NCI-H2196 (cell line): Measurements from ENCODE around the gene GRAPL.
"Not testable (repeated sequence)": the region's sequence is repeated elsewhere in the genome, so short reads cannot be mapped to it uniquely, and the experiment has no call there.

Experiments
- DNase-seq: peaks from one replicate; lab custom pipeline; 2025; ENCODE audit not compliant: unreplicated experiment; lab: John Stamatoyannopoulos, UW

GRAPL gene

DNA sequence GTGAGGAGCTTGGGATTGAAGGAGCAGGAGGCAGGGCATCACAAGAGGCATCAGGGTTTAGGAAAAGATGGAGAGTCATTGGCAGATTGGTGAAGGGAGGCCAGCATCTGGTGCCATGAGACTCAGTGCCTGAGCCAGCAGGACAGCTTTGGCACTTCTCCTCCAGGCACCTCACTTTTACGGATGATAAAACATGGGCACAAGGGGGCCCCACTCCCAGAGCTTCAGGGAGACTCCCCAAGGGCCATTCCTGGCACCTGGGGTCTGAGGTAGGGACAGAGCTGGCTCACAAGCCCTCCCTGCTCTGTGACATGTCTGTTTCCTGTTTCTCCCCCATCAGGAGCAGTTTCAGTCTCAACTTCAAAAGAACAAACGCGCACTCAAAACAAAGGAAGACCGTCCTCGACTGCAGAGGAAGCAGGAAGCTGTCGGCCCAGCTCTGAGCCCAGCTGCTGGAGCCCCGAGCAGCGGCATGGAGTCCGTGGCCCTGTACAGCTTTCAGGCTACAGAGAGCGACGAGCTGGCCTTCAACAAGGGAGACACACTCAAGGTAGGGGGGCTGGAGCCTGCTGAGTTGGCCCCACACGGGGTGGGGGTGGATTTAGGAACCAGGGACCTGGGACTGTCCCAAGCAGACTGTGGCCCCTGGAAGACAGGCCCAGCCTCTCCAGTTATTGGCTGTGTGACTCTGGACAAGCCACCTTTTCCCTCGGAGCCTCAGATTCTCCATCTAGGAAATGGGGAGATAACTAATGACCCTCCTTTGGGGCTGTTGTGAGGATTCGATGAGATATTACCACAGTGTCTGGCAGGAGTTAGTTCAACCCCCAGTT lies at the start of gene GRAPL:
Gene GRAPL (plus strand): TSS at position 442 of the 833 bp plus-strand sequence. CDS start 31 bp downstream, at position 473.
- DNase-seq: not testable (repeated sequence)

DNA sequence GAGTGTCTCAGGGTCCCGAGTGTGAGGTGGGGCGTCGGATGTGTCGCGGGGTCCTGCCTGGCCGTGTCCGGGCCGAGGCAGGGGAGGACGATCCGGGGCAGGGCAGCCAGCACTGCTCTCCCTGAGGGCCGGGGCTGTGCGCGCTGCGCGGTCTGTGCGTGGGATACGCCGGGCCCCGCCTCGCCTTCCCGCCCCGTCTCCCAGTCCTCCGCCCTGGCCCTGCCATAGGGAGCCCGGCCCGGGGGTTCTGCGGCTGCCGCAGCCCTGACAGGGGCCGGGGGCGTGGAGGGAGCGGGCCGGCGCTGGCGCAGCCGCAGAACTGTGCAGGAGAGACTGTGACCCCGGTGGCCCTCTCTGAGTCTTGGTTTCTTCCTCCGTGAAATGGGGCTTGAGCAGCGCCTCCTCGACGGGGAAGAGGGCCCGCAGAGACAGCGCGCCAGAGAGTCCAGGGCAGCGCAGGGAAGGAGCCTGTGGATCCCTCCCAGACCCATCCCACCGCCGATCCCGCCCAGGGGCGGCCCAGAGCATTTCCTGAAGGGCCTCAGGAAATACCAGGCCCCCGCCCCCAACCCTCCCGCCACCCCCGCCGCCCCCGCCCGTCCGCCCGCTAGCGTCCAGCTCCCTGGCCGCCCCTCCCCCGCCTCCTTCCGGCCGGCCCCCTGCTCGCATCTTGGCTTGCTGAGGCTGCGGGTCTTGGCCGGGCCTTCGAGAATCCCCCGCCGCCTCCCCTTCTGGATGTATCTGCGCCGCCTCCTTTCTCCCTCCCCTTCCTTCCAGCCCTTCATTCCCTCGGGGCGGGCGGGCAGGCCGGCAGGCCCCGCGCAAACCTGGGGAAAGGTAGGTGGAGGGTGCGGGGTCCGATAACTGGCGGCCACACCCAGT lies 38.3 kb upstream of the GRAPL start:
- DNase-seq: not testable (repeated sequence)

DNA sequence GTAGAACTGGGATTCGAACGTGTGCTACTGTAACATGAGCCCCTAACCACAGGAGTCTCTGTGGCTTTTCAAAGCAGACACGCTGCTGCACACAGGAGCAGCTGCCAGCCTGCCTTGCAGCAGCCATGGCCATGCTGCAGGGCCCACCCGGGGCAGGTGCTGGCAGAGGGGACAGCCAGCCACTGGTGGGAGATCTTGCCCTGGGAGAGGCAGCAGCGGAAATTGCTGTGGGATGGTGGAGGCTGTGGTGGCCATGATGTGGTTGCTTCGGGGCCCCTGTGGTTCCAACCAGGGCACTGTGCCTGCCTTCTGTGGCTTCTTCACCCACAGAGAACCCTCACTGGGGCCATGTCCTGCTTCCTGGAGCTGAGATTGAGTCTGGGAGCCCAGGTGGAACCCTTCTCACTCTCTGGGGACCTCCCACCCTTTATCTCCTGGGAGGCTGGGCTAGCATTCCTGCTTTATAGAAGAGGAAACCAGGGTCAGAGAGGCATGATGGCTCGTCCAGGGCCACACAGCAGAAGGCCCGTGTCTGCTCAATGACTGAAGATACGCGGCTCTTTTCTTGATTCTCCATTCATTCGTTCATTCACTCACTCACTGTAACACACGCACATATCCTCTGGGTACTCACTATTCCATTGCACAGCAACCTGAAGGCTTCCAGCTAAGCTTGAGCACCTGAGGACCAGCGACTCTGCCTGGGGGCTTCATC lies 37.2 kb upstream of the GRAPL start:
- DNase-seq: not testable (repeated sequence)

DNA sequence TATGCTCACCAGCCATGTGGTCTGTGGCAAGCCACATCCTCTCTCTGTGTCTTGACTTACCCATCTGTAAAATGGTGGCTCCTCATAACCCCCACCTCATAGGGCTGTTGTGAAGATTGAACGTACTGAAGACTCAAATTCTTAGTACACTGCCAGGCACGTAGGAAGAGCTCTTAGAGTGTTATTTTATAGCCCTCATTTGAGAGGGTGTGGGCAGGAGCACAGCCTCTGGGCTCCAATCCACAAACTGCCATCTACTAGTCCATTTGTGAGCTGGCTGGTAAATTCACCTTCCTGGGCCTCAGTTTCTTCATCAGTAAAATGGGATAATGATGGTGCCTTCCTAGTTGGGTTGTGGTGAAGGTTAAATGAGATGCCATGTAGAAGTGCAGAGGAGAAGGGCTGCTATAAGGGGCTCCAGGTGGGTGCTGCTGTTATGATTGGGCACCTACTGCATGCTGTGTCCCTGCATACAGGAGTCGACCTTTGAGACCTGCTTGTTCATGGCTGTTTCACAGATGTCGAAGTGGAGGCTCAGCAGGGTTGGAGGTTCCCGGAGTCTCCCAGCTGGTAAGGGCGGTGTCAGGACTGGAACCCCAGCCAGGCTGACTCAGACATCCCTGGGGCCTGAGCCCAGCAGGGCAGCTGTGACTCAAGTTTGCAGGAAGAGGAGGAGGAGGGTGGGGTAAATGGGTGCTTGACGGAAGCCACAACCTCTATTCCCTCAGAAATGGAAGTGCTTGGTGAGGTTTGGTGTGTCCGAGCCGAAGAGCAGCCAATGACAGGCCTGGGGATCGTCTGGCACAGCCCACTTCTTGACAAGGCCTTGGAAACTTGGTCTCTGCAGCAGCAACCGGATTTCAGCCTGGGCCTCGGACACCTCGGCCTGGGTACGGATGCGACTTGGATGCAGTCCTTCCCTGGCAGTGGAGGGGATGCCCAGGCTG lies 34.4 kb upstream of the GRAPL start:
- DNase-seq: not testable (repeated sequence)

DNA sequence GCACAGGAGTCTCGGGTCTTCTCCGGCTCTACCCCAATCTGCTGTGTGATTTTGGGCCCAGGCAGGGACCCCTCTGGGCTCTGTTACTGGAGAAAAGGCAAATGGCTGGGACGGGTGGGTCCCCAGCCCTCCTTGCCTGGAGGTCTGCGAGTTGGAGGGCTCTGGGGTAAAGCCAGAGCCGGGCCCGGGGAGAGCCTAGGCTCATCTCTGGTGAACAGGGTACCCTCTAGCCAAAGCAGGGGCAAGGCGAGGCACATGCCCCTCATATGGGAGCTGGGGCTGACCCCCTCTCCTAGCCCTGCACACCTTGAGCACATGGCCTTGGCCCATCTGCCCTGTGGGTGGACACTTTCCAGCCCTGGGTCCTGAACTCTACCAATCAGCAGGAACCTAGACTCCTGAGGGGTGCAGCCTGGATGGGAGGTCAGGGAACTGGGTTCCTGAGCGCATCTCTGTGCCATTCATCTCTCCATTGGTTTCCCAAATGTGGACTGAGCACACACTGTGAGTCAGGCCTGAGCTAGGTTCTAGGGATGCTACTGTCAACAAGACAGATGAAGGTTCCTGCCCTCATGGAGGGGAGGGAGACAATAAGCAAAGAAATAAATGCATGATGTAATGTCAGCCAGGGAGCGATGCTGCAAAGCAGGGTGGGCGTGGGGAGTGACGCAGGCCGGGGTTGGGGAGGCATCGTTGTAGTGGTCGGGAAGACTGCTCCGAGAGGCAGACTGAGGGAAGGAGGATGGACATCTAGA lies 33.5 kb upstream of the GRAPL start:
- not testable (repeated sequence) for DNase-seq

DNA sequence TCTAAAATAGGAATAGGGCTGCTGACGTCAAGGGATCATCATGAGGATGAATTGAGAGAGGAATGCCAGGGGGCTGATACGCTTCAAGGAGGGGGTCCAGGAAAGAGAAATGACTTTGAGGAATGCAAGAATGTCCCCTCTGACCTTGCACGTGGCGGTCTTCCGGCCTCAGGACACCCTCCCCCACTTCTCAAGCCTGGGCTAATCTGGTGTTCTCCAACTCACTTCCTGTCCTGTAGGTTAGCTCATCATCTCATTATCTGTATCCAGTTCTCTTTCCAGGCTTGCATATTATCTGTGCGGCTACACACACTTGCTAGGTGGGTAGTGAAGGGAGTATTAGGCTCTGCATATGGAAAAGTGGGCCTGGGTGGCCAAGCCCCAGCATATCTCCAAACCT lies 18.9 kb upstream of the GRAPL start:
- DNase-seq: not testable (repeated sequence)

DNA sequence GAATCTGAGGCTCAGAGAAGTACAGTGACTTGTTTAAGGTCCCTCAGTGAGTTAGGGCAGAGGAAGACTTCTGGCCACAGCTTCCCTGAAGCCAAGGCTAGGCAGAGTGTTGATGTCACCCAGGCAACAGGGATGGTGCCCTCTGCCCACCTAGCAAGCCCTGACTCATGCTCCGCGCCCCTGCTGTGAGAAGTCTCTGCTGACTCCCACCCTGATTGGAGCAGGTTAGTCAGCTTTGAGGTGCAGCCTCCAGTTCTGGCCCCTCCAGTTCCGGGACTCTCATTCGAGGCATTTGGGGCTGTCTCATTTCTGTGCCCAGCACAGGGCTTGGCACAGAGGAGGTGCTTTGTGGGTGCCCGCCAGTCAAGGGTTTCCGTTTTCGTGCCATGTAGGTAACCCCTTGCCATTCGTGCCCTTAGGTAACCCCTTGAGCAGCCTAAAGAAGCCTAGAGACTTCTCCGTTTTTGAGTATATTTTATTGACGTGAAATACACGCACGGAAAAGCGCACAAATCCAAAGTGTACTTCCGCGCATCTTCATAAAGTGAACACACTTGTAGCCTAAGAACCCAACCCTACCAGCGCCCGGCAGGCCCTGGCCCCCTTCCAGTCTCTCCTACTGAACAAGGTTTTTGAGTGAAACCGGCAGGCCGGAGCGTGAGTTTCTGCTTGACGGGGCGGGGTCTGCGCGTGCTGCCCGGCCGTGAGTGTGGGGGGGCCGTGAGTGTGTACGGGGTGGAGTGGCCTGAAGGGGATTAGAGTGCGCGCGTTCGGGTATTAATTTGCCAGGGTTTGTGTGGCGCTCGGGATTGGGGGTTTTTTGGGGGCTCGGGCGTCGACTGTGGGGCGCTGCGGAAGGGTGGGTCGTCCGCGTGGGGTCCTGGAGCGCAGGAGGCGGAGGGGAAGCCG lies 16.9 kb upstream of the GRAPL start:
- not testable (repeated sequence) for DNase-seq

DNA sequence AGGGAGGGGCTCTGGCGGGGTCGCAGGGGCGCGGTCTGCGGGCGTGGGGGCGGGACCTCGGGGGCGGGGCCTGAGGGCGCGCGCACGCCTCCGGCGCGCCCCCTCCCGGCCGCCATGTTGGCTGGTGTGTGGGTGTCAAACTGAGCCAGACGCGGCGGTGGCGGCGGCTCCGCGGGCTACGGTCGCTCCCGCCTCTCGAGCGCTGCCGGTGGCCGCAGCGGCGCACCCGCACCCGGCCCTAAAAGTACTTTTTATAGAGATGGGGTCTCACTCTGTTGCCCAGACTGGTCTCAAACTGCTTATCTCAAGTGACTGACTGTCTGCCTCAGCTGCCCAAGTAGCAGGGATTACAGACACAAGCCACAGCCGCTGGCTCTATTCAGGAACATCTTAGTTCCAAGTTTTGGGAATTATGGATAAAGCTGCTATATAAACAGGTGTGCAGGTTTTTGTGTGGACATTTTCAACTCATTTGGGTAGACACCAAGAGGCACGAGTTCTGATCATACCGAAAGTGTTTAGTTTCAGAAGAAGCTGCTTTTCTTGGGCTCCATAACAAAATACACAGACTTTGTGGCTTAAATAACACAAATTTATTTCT lies 16.2 kb upstream of the GRAPL start:
- DNase-seq: not testable (repeated sequence)

DNA sequence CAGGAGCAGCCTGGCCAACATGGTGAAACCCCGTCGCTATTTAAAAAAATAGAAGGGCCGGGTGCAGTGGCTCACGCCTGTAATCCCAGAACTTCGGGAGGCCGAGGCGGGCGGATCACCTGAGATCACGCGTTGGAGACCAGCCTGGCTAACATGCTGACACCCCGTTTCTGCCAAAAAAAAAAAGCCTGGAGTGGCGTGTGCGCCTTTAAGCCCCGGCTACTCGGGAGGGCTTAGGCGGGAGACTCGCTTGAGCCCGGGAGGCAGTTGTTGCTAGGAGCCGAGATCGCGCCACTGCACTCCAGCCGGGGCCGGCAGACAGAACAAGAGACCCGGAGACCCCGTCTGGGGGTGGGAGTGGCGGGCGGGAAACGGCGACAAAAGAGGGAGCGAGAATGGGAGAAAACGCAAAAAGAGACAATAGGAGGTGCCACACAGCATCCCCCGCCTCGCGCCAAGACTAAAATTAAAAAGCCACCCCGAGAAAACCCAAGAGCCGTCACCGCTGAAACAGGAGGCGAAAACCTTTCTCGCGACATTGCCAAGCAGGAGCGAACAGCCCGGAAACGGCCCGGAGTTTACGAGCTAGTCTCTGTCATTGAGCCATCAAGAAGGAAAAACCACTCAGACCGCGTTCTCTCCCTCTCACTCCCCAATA lies 15.5 kb upstream of the GRAPL start:
- DNase-seq: not testable (repeated sequence)

DNA sequence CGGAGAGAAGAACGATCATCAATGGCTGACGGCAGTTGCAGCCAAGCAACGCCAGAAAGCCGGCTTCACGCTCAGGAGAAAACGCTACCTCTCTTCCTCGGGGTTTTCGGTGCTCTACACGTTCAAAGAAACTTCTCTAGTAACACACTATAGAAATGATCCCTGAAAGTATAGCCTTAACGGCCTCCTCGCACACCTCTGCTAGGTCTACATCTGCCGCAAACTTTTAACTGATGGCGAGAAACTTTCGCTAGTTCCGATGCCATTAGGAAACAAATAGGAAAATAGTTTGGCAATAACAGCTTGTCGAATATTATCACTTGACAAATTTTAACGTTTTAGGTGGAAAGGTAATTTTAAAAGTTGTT lies 14.9 kb upstream of the GRAPL start:
- DNase-seq: not testable (repeated sequence)

DNA sequence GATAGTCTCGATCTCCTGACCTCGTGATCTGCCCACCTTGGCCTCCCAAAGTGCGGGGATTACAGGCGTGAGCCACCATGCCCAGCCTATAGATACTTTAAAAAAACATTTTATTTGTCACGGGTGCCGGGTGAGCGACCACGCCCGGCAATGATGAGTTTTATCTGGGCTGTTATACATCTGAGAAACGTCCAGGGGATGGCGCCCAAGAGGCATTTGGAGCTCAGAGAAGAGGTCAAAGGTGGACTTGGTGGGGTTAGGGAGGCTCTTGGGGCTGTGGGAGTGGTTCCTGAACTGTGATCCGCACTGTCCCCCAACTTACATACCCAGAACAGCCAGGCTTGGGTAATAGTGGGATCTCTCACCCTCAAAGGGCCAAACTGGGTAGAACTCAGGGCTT lies 8.7 kb upstream of the GRAPL start:
- DNase-seq: not testable (repeated sequence)

DNA sequence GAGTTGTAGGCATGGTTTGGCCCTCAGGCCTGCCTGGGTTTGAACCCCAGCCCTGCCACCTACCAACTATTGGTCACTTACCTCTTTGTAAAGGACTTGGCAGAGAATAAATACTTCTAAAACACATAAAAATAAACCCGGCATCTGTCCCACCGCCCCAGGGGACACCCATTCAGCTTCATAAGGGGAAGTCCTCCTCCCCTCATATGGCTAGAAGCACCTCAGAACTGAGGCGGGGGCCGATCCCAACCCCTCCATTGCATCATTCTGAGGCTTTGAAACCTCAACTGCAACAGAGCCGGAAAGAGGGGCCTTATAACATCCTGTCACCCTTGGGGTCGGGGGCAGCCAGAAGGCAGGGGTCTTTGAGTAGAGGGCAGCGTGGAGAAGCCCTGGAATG lies 2.1 kb upstream of the GRAPL start:
- DNase-seq: not testable (repeated sequence)

DNA sequence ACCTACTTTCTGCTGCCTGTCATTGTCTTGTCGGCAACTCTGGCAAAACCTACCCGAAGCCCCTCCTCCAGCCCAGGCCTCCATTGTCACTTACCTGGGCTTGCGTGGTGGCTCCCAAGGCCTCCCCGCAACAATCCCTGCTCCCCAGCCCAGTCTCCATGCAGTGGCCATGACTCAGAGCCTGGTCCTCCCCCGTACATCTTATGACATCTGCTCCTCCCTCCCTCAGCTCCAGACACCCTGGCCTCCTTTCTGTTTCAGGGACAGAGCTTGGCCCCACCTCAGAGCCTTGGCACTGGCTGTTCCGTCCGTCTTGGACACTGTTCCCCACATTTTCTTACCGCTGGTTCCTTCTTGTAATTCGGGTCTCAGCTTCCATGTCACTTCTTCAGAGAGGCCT lies 2.1 kb downstream of the GRAPL start:
- DNase-seq: not testable (repeated sequence)

DNA sequence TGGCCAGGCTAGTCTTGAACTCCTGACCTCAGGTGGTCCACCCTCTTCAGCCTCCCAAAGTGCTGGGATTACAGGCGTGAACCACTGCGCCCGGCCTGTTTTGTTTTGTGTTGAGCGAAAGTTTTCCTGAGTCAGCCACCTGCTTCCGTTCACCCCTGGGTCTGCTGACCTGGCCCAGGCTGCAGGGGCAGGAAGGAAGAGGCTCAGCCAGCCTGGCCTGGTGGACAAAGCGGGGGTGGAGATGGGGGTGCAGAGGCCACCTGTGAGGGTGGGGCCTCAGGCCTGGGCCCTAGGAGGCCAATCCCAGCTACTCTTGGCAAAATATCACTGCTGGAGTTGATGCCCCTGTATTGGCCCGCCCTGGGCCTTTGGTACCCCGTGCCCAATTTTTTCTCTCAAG lies 3.7 kb downstream of the GRAPL start:
- DNase-seq: not testable (repeated sequence)

DNA sequence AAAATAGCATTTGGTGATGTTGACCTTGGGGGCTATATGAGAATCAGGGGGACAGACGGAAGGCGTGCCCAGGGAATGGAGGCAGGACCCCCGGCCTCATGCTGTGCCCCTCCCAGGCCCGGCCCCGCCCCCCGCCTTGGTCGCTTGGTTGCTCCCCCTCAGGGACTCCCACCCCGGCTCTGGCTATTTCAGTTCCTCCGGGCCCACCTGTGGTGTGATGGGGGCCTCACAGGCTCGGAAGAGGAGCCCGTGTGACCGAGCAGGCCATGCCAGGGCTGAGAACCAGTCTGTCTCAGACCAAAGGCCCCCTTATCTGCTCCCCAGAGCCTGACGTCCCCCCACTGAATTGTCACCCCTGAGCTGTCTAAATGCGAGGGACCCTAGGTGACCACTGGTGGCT lies 4.4 kb downstream of the GRAPL start:
- DNase-seq: not testable (repeated sequence)

DNA sequence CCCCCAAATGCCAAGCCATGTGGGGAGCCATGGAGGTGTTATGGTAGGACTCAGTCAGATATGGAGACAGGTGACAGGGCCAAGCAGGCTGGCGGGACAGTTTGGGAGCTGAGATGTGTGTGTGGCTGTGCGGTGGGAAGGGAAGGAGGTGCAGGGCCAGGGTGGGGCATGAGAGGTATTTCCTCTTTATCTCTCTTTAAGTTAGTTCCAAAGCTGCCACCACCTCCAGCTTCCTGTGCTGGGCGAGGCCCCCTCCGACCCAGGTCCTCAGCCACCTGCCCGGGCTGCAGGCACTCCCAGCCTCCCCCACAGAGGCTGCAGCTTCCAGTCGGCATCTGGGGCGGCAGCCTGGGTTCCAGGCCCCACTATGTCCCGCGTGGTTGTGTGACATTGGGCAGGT lies 6.4 kb downstream of the GRAPL start:
- DNase-seq: not testable (repeated sequence)

DNA sequence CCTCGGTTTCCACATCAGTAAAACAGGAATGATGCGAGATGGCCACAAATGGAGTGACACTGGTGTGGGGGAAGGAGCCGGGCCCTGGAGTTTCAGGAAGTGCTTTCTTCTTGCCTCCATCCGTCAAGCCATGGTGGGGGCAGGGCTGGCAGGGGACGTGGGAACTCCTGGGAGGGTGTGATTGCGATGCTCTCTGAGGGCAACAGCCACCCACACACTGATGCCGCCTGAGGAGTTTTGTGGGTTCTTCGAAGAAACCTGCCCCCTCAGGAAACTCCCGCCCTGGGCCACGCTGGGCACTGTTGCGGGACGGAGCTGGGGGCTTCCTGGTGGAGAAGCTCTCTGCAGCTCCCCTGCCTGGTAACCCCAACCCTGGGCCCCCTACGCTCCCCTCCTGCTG lies 8.0 kb downstream of the GRAPL start:
- DNase-seq: not testable (repeated sequence)
